ENCODE results near the gene NCK1.

Gene NCK1

DNA sequence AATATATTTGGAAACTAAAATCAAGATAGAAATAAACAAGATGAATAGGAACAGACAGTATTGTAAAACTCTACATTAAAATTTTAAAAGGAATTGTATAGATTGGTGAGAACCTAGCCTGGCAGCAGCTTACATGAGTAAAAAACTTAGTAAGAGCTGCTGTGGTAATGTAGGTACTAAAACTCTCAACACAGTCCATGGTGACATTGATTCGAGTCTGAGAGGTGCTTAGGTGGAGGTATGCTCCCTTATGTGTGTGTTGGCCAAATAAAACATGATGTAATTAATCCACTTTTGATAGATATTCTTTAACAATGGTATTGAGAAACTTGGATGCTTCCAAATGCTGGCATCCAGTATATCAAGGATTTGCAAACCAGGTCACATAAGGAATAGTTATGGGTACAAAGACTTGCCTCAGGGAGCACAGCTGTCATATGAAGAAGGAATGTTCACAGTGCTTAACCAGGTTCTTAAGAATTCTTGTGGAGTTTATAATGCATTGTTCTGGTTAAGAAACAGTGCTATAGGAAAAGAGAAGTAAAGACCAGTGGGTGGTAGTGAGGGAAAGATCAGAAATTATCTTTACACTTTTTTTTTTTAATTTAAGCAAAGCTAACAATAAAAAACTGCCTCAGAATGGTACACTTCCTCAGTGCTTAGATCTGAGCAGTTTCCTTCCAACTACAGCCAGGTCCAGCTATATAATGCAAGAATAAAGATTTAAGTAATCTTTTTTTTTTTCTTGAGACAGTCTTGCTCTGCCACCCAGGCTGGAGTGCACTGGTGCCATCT is 71.2 kb downstream of the NCK1 start:
- no peak overlapping the region for H3K27ac ChIP-seq (replicated peaks)
- TF ChIP-seq, protein P1, sequence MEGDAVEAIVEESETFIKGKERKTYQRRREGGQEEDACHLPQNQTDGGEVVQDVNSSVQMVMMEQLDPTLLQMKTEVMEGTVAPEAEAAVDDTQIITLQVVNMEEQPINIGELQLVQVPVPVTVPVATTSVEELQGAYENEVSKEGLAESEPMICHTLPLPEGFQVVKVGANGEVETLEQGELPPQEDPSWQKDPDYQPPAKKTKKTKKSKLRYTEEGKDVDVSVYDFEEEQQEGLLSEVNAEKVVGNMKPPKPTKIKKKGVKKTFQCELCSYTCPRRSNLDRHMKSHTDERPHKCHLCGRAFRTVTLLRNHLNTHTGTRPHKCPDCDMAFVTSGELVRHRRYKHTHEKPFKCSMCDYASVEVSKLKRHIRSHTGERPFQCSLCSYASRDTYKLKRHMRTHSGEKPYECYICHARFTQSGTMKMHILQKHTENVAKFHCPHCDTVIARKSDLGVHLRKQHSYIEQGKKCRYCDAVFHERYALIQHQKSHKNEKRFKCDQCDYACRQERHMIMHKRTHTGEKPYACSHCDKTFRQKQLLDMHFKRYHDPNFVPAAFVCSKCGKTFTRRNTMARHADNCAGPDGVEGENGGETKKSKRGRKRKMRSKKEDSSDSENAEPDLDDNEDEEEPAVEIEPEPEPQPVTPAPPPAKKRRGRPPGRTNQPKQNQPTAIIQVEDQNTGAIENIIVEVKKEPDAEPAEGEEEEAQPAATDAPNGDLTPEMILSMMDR (IDR thresholded peaks at IDR 0.05; ENCODE audit: insufficient read depth, low read length) = no peak
- TF ChIP-seq GABPA (IDR thresholded peaks at IDR 0.05; ENCODE audit: low read depth) = no peak
- TF ChIP-seq SPI1 (IDR thresholded peaks at IDR 0.05; ENCODE audit: borderline replicate concordance, low read depth) = no peak

DNA sequence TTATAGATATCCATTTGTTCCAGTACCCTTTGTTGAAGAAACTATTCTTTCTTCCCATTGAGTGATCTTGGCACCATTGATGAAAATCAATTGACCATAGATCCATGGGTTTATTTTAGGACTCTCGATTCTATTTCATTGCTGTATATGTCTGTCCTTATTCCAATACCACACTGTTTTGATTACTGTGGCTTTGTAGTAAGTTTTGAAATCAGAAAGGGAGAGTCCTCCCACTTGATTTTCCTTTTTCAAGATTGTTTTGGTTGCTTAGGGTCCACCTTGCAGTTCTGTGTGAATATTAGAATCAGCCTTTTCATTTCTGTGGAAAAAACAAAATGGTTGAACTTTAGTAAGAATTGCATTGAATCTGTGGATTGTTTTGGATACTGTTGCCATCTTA is 75.2 kb downstream of the NCK1 start:
- no peak overlapping the region for H3K4me3 ChIP-seq (replicated peaks; ENCODE audit: insufficient read depth, low read length)
- no peaks in the 10 kb centered on the region for H3K27me3 ChIP-seq (ENCODE audit: insufficient read depth, poor library complexity, severe bottlenecking)
- TF ChIP-seq, protein P2, sequence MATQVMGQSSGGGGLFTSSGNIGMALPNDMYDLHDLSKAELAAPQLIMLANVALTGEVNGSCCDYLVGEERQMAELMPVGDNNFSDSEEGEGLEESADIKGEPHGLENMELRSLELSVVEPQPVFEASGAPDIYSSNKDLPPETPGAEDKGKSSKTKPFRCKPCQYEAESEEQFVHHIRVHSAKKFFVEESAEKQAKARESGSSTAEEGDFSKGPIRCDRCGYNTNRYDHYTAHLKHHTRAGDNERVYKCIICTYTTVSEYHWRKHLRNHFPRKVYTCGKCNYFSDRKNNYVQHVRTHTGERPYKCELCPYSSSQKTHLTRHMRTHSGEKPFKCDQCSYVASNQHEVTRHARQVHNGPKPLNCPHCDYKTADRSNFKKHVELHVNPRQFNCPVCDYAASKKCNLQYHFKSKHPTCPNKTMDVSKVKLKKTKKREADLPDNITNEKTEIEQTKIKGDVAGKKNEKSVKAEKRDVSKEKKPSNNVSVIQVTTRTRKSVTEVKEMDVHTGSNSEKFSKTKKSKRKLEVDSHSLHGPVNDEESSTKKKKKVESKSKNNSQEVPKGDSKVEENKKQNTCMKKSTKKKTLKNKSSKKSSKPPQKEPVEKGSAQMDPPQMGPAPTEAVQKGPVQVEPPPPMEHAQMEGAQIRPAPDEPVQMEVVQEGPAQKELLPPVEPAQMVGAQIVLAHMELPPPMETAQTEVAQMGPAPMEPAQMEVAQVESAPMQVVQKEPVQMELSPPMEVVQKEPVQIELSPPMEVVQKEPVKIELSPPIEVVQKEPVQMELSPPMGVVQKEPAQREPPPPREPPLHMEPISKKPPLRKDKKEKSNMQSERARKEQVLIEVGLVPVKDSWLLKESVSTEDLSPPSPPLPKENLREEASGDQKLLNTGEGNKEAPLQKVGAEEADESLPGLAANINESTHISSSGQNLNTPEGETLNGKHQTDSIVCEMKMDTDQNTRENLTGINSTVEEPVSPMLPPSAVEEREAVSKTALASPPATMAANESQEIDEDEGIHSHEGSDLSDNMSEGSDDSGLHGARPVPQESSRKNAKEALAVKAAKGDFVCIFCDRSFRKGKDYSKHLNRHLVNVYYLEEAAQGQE (IDR thresholded peaks at IDR 0.05; ENCODE audit: insufficient replicate concordance, low read depth) = no peak
- TF ChIP-seq POLR2AphosphoS5 (IDR thresholded peaks at IDR 0.05; ENCODE audit: low read depth) (no peak), SPI1 (IDR thresholded peaks at IDR 0.05; ENCODE audit: borderline replicate concordance, low read depth) (no peak), GABPA (IDR thresholded peaks at IDR 0.05; ENCODE audit: low read depth) (no peak)
- TF ChIP-seq, protein P1 (IDR thresholded peaks at IDR 0.05; ENCODE audit: insufficient read depth, low read length) = no peak
- no peak overlapping the region for H3K27ac ChIP-seq (replicated peaks)
- no peak for DNase-seq (ENCODE audit: low read depth in 1 of 2, low spot score in 1 of 2)

More for the DNA sequence above, 71.2 kb downstream of the NCK1 start:
- H3K27me3 ChIP-seq (ENCODE audit: insufficient read depth, poor library complexity, severe bottlenecking) = no peaks in the 10 kb centered on the region
- no peak overlapping the region for H3K4me3 ChIP-seq (replicated peaks; ENCODE audit: insufficient read depth, low read length)
- DNase-seq (ENCODE audit: low read depth in 1 of 2, low spot score in 1 of 2) = no peak

DNA sequence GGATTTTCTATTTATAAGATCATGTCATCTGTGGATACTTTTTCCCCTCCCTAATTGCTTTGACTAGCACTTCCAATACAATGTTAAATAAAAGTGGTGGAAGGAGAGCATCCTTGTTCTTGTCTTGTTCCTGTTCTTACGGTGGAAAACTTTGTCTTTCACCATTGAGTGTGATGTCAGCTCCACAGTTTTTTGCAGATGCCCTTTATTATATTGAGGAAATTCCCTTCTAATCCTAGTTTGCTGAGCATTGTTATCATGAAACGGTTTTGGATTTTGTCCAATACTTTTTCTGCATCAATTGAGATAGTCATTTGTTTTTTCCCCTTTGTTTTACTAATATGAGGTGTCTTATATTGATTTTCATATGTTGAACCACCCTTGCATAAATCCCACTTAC is 75.8 kb downstream of the NCK1 start:
- TF ChIP-seq SPI1 (IDR thresholded peaks at IDR 0.05; ENCODE audit: borderline replicate concordance, low read depth) (no peak), GABPA (IDR thresholded peaks at IDR 0.05; ENCODE audit: low read depth) (no peak), POLR2AphosphoS5 (IDR thresholded peaks at IDR 0.05; ENCODE audit: low read depth) (no peak)
- TF ChIP-seq, protein P2 (IDR thresholded peaks at IDR 0.05; ENCODE audit: insufficient replicate concordance, low read depth) = no peak
- TF ChIP-seq, protein P1 (IDR thresholded peaks at IDR 0.05; ENCODE audit: insufficient read depth, low read length) = no peak
- Histone ChIP-seq H3K27ac (replicated peaks) (no peak overlapping the region), H3K4me3 (replicated peaks; ENCODE audit: insufficient read depth, low read length) (no peak overlapping the region), H3K27me3 (ENCODE audit: insufficient read depth, poor library complexity, severe bottlenecking) (no peaks in the 10 kb centered on the region)
- DNase-seq (ENCODE audit: low read depth in 1 of 2, low spot score in 1 of 2) = no peak
